Retinal pigment epithelial cell (primary cell): Measurements from ENCODE around the gene TSPAN2.

Source experiments
- DNase-seq: peaks from one replicate; pipeline ENCODE4 v3.0.0-alpha.2; 2010; ENCODE audit warnings: low read depth
- H3K4me3 ChIP-seq: 2 replicates; pipeline ENCODE4 v1.5.1; 2011; ENCODE audit warnings: mild to moderate bottlenecking, low read length, control low read depth, moderate library complexity
- CTCF ChIP-seq: conservative IDR thresholded peaks from 2 replicates; pipeline ENCODE4 v1.5.1; 2011; ENCODE audit warnings: low read depth, low read length, control low read depth, inconsistent platforms

TSPAN2 gene

GRCh38 chr1:115099693-115100050 lies 10.4 kb upstream of the TSPAN2 start:
- DNase-seq: no peak
- H3K4me3 ChIP-seq: no peak overlapping the region

GRCh38 chr1:115098979-115099692 lies 9.8 kb upstream of the TSPAN2 start:
- DNase-seq: no peak
- H3K4me3 ChIP-seq: no peak overlapping the region
- TF ChIP-seq CTCF: no peak

More at GRCh38 chr1:115099693-115100050, 10.4 kb upstream of the TSPAN2 start:
- no peak for TF ChIP-seq CTCF

GRCh38 chr1:115092175-115092574 lies 2.9 kb upstream of the TSPAN2 start:
- no peak for TF ChIP-seq CTCF
- no peak overlapping the region for H3K4me3 ChIP-seq
- DNase-seq: no peak

- no peak for DNase-seq
- H3K4me3 ChIP-seq: no peak overlapping the region
- TF ChIP-seq CTCF: no peak
Measured at GRCh38 chr1:115091572-115091971, 2.3 kb upstream of the TSPAN2 start.

- no peak for DNase-seq
- TF ChIP-seq CTCF: no peak
- H3K4me3 ChIP-seq: no peak overlapping the region
Measured at GRCh38 chr1:115090956-115091355, 1.7 kb upstream of the TSPAN2 start.

- H3K4me3 ChIP-seq: no peak overlapping the region
- no peak for TF ChIP-seq CTCF
- no peak for DNase-seq
Measured at GRCh38 chr1:115090540-115090939, 1.2 kb upstream of the TSPAN2 start.

- peak overlapping the region; percentile 68 for H3K4me3 ChIP-seq
- no peak for DNase-seq
- TF ChIP-seq CTCF: no peak
Measured at GRCh38 chr1:115090186-115090490, 835 bp upstream of the TSPAN2 start.
